GM12878 (cell line): Measurements from ENCODE around the gene RCOR2. TPM values are rescaled to one million over a fixed set of nuclear protein-coding genes. Genes with fewer than 3 reads are reported as not detected.

Experiments
- ATAC-seq: fragments of 200-7000 bp; cut with Tn5 transposase; 3 replicates; pipeline ENCODE4 v1.9.1; 2020; ENCODE audit warnings: mild to moderate bottlenecking, moderate library complexity
- BruUV-seq: library from RNA; stranded (reverse); fragments of 400-500 nt; replicated peaks from 2 replicates; lab custom pipeline; 2021; lab: Mats Ljungman, UMichigan
- CTCF ChIA-PET: fragments of 300-600 bp; sonication (Branson Sonifier 250); formaldehyde crosslinking; extraction: SDS; loops from one replicate; lab custom pipeline; 2021; ENCODE audit warnings: inconsistent platforms; lab: Yijun Ruan, JAX
- POLR2A ChIA-PET: fragments of 350-600 bp; formaldehyde crosslinking; extraction: SDS; loops from one replicate; lab custom pipeline; 2021; ENCODE audit warnings: inconsistent platforms; lab: Charles Lee
- RAD21 ChIA-PET: fragments of 300-600 bp; sonication (Branson Sonifier 250); formaldehyde crosslinking; loops from one replicate; lab custom pipeline; 2023; ENCODE audit warnings: antibody characterized with exemption; ENCODE audit not compliant: unreplicated experiment; lab: Charles Lee
- SMC1A ChIA-PET: fragments of 300-600 bp; sonication (Branson Sonifier 250); formaldehyde crosslinking; loops from one replicate; lab custom pipeline; 2023; ENCODE audit not compliant: unreplicated experiment, uncharacterized antibody; lab: Charles Lee
- DNase-seq: peaks from one replicate; pipeline ENCODE4 v3.0.0-alpha.2; 2011; ENCODE audit warnings: low read depth, low spot score
- FAIRE-seq: peaks from 3 replicates; lab custom pipeline; 2011; peaks lifted over from hg19 to GRCh38; lab: Jason Lieb, UNC
- H2AFZ ChIP-seq: 2 replicates; pipeline ENCODE4 v1.6.0; 2011; ENCODE audit warnings: low read depth, low read length, control low read depth; ENCODE audit not compliant: control insufficient read depth
- H3K27ac ChIP-seq: 2 replicates; pipeline ENCODE4 v1.5.1; 2011; ENCODE audit warnings: control low read depth; ENCODE audit not compliant: control insufficient read depth, insufficient read depth
- H3K27me3 ChIP-seq, 2 experiments: replicated peaks in 1 of 2; 2 replicates each; pipeline versions ENCODE4 v1.6.0 to v1.6.1; 2011; ENCODE audit warnings: low read length in 1 of 2; ENCODE audit not compliant: control insufficient read depth in 2 of 2, insufficient read depth in 2 of 2
- H3K36me3 ChIP-seq, 2 experiments: 2 replicates each; pipeline ENCODE4 v1.5.1; 2011; ENCODE audit warnings: low read length in 1 of 2; ENCODE audit not compliant: control insufficient read depth in 2 of 2, insufficient read depth in 2 of 2
- H3K4me1 ChIP-seq: 2 replicates; pipeline ENCODE4 v1.6.1; 2011; ENCODE audit warnings: mild to moderate bottlenecking, low read length, moderate library complexity, mixed read lengths; ENCODE audit not compliant: control insufficient read depth, insufficient read depth
- H3K4me2 ChIP-seq: 2 replicates; pipeline ENCODE4 v1.6.0; 2011; ENCODE audit warnings: control low read depth; ENCODE audit not compliant: control insufficient read depth, insufficient read depth
- H3K4me3 ChIP-seq: fragments of 200-600 bp; sonication (generic); 2 replicates; pipeline ENCODE4 v1.5.1; 2016
- H3K79me2 ChIP-seq: 2 replicates; pipeline ENCODE4 v1.6.0; 2011; ENCODE audit warnings: low read length; ENCODE audit not compliant: control insufficient read depth, insufficient read depth
- H3K9ac ChIP-seq: 2 replicates; pipeline ENCODE4 v1.8.0; 2011; ENCODE audit warnings: low read length, control low read depth, mixed read lengths; ENCODE audit not compliant: control insufficient read depth, insufficient read depth
- H3K9me3 ChIP-seq: replicated peaks from 3 replicates; pipeline ENCODE4 v1.5.1; 2011; ENCODE audit warnings: mild to moderate bottlenecking, low read length; ENCODE audit not compliant: control insufficient read depth, insufficient read depth
- H4K20me1 ChIP-seq: 2 replicates; pipeline ENCODE4 v1.6.0; 2011; ENCODE audit not compliant: control insufficient read depth, insufficient read depth
- MTA3 ChIP-seq: IDR thresholded peaks from 2 replicates; pipeline ENCODE4 v1.6.1; 2012; ENCODE audit warnings: low read length, inconsistent platforms, borderline replicate concordance
- NR2F1 ChIP-seq: fragments of 450-650 bp; conservative IDR thresholded peaks from 2 replicates; pipeline ENCODE4 v1.6.1; 2017; ENCODE audit warnings: mild to moderate bottlenecking
- WGBS: methylation state at CpG from one replicate; pipeline ENCODE4 v1.1.6; 2016; ENCODE audit warnings: low lambda C conversion rate; ENCODE audit not compliant: insufficient replicate concordance, insufficient coverage; ENCODE audit errors: missing lambda C conversion rate; 5-methylcytosine and 5-hydroxymethylcytosine counted together
- in situ Hi-C: fragments of 300-500 bp; cut with MboI; formaldehyde crosslinking; loops from 9 replicates; pipeline ENCODE4 v1.14.3; 2018; ENCODE audit warnings: mixed read lengths
- intact Hi-C: fragments of 100-400 bp; cut with micrococcal nuclease; formaldehyde crosslinking; loops from one replicate; pipeline ENCODE4 v1.14.2; 2022; ENCODE audit not compliant: unreplicated experiment
- polyA plus RNA-seq, 11 experiments: library from polyadenylated mRNA; depleted of rRNA in 4 of 11; unstranded in 6 of 11; stranded (reverse) in 5 of 11; fragments of >200 nt; fragmentation: Nextera tagmentation in 4 of 11; fragmentation: Illumina TruSeq in 1 of 11; extraction: Ambion mirVana in 4 of 11; extraction: Trizol in 1 of 11; gene quantifications; 1 replicate in 1 of 11; 2 replicates in 10 of 11; pipeline versions ENCODE4 v1.2.1 to v1.2.3, GENCODE V29; 2011 to 2016; ENCODE audit warnings: inconsistent platforms in 2 of 11, missing spikeins in 2 of 11, low read depth in 1 of 11
- total RNA-seq, 4 experiments: library from RNA; depleted of rRNA in 3 of 4; stranded (reverse); fragments of >200 nt in 3 of 4; fragmentation: Illumina TruSeq in 1 of 4; extraction: Trizol in 1 of 4; gene quantifications; 2 replicates each; pipeline versions ENCODE4 v1.2.1 to v1.2.3, GENCODE V29; 2013 to 2021
- TF ChIP-seq, protein P1 (sequence below), 3 experiments: IDR thresholded peaks in 2 of 3; conservative IDR thresholded peaks in 1 of 3; 2 replicates each; pipeline ENCODE4 v1.5.1; 2011; ENCODE audit warnings: low read depth in 3 of 3, low read length in 3 of 3, mild to moderate bottlenecking in 3 of 3, control low read depth in 2 of 3, moderate library complexity in 2 of 3, inconsistent platforms in 1 of 3, mixed read lengths in 1 of 3; ENCODE audit not compliant: control insufficient read depth in 2 of 3, insufficient read depth in 1 of 3; ENCODE audit errors: extremely low read depth in 1 of 3

RCOR2 gene
- total and polyA plus RNA-seq, 10 of the 15 experiments (the other 5 are each of a cell fraction or from before 2014, with no cell fraction given), result 0.06 to 0.32 (median 0.17) TPM; not detected in 5

DNA sequence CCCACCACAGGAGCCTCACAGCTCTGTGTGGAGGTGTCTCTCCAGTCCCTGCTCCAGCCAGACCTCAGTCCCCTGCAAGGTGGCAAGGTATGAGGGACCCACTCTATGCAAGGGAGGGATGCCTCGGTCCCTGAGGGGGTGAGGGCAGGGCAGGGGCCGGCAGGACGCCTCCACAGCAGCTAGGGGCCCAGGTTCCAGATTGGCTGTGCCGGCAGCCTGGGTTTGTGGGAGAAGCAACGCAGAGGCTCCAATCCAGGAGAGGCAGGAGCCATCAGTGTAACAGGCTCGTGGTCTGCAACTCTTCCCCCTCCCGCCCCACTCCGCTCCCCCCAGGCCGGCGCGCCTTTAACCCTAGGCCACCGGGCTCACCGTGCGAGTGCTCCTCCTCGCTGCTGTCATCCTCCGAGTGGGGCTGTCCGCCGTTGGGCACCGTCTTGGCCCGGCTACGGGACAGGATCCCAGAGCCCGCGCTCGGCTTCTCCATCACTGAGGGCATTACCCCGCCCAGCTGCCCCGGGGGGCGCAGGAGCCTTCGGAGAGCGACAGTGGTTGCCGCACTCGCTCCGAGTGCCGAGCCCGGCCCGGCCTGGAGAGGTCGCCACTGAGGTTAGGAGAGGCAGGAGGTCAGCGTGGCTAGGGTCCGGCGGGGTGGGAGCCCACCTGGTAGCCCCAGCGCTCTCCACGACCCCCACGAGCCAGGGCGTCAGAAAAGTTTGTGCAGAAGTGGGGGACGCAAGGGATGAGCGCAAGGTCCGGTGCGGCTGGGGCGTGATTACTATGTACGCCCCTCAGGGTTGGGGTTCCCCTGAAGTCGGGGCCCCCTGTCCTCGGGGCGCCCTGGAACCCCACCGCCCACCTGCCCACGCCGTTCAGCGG, 765 bp downstream of the RCOR2 start:
- 8% methylated on average over 45 of the region's 56 CpGs for WGBS
- intact Hi-C loops (no loop called here), in situ Hi-C loops (no loop called here)

More for the DNA sequence above, 765 bp downstream of the RCOR2 start:
- POLR2A ChIA-PET, result interaction anchor here (0.6 kb wide), 2 partner anchors 15 to 382 kb away, joined by 4 read pairs; no protein-coding TSS in a partner anchor
- DNase-seq, result no peak
- H3K9me3 ChIP-seq, result no peaks in the 10 kb centered on the region
- peaks cover 10% of the 10 kb centered on the region for H3K4me1 ChIP-seq
- H3K27me3 ChIP-seq, result peaks cover 0 to 3% of the 10 kb centered on the region in 2 experiments; a peak in 3 of 4 replicates
- H3K79me2 ChIP-seq, result no peaks in the 10 kb centered on the region
- BruUV-seq, result no TSS peak
- H3K9ac ChIP-seq, result no peak overlapping the region
- no peak for FAIRE-seq
- H3K4me2 ChIP-seq, result peak overlapping the region; percentile 86
- H3K27ac ChIP-seq, result no peak overlapping the region
- peak; percentile 11; the same call in 1 of the 3 replicates for ATAC-seq
- peak overlapping the region; percentile 55; the same call in 1 of the 2 replicates for H3K4me3 ChIP-seq
- SMC1A ChIA-PET, result no interaction called here
- RAD21 ChIA-PET, result no interaction called here
- TF ChIP-seq NR2F1, result peak; percentile 24
- no peak for TF ChIP-seq MTA3
- TF ChIP-seq, protein P1, sequence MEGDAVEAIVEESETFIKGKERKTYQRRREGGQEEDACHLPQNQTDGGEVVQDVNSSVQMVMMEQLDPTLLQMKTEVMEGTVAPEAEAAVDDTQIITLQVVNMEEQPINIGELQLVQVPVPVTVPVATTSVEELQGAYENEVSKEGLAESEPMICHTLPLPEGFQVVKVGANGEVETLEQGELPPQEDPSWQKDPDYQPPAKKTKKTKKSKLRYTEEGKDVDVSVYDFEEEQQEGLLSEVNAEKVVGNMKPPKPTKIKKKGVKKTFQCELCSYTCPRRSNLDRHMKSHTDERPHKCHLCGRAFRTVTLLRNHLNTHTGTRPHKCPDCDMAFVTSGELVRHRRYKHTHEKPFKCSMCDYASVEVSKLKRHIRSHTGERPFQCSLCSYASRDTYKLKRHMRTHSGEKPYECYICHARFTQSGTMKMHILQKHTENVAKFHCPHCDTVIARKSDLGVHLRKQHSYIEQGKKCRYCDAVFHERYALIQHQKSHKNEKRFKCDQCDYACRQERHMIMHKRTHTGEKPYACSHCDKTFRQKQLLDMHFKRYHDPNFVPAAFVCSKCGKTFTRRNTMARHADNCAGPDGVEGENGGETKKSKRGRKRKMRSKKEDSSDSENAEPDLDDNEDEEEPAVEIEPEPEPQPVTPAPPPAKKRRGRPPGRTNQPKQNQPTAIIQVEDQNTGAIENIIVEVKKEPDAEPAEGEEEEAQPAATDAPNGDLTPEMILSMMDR (IDR thresholded peaks at IDR 0.05 in 2 of 3, conservative IDR thresholded peaks at IDR 0.05 in 1 of 3; ENCODE audit: control insufficient read depth in 2 of 3, extremely low read depth in 1 of 3, insufficient read depth in 1 of 3, low read depth in 3 of 3, low read length in 3 of 3), result peak; percentile 36 to 56 (median 36)
- H2AFZ ChIP-seq, result peak overlapping the region; percentile 60
- H4K20me1 ChIP-seq, result no peaks in the 10 kb centered on the region
- H3K36me3 ChIP-seq, result no peaks in the 10 kb centered on the region
- CTCF ChIA-PET, result interaction anchor here (1.2 to 3.1 kb wide), 3 partner anchors 29 to 79 kb away, joined by 4 to 17 read pairs (median 10); no protein-coding TSS in a partner anchor
